Activated T-cell treated with anti-CD3 and anti-CD28 coated beads, Interleukin-2, amount 50 U/mL, for 24 hours (primary cell): ENCODE measurements around the gene MYO10.

Source experiments
- DNase-seq: peaks from one replicate; pipeline ENCODE4 v3.0.0-alpha.2; 2020
- H3K27ac Mint-ChIP-seq: 2 replicates; pipeline ENCODE4 v1.8.0; 2020; ENCODE audit warnings: mild to moderate bottlenecking, mixed read lengths
- H3K27me3 Mint-ChIP-seq: 2 replicates; pipeline ENCODE4 v1.8.0; 2020; ENCODE audit warnings: mixed read lengths
- H3K36me3 Mint-ChIP-seq: 2 replicates; pipeline ENCODE4 v1.8.0; 2020; ENCODE audit warnings: low read depth, mixed read lengths
- H3K4me1 Mint-ChIP-seq: 2 replicates; pipeline ENCODE4 v1.8.0; 2020; ENCODE audit warnings: low read depth, mixed read lengths
- H3K4me3 Mint-ChIP-seq: 2 replicates; pipeline ENCODE4 v1.8.0; 2020; ENCODE audit warnings: mild to moderate bottlenecking, moderate library complexity, mixed read lengths
- H3K9me3 Mint-ChIP-seq: 2 replicates; pipeline ENCODE4 v1.8.0; 2020; ENCODE audit warnings: mixed read lengths

The MYO10 gene

GRCh38 chr5:16894236-16895057 lies 41.6 kb downstream of the MYO10 start:
- DNase-seq, result no peak
- no peaks in the 10 kb centered on the region for H3K4me1 Mint-ChIP-seq
- no peak overlapping the region for H3K4me3 Mint-ChIP-seq
- no peaks in the 10 kb centered on the region for H3K27me3 Mint-ChIP-seq
- no peak overlapping the region for H3K27ac Mint-ChIP-seq
- no peaks in the 10 kb centered on the region for H3K9me3 Mint-ChIP-seq
- no peaks in the 10 kb centered on the region for H3K36me3 Mint-ChIP-seq

GRCh38 chr5:16891033-16891432 lies 45.1 kb downstream of the MYO10 start:
- DNase-seq, result no peak
- Mint-ChIP-seq H3K27ac (no peak overlapping the region), H3K4me3 (no peak overlapping the region), H3K9me3 (no peaks in the 10 kb centered on the region), H3K36me3 (no peaks in the 10 kb centered on the region), H3K27me3 (peaks cover 8% of the 10 kb centered on the region), H3K4me1 (no peaks in the 10 kb centered on the region)

GRCh38 chr5:16889972-16890519 lies 46.0 kb downstream of the MYO10 start:
- DNase-seq, result no peak
- Mint-ChIP-seq H3K27me3 (peaks cover 10% of the 10 kb centered on the region), H3K36me3 (no peaks in the 10 kb centered on the region), H3K4me1 (no peaks in the 10 kb centered on the region), H3K9me3 (no peaks in the 10 kb centered on the region), H3K4me3 (no peak overlapping the region), H3K27ac (no peak overlapping the region)

DNA sequence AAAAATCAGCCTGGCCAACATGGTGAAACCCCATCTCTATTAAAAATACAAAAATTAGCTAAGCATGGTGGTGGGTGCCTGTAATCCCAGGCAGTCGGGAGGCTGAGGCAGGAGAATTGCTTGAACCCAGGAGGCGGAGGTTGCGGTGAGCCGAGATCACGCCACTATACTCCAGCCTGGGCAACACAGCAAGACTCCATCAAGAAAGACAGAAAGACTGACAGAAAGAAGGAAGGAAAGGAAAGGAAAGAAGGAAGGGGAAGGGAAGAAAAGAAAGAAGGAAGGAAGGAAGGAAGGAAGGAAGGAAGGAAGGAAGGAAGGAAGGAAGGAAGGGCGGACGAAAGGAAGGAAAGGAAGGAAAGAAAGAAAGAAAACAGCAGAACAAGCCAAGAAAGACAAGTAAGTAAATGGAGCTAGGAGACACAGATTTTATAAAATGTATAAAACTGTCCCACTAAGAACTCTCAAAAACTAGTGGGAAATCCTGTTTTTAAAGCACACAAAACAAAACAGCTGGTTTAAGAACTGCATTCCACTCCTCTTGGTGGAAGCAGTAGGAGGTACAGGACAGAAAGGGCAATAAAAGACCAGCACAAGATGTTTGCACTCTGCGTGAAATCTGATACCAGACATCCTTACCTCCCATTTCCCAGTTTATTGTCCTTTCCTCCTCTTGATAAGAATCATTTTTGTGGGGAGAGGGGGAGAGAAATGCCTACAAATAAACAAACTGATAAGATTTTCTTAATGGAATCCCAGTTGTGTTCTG lies 46.7 kb downstream of the MYO10 start:
- Mint-ChIP-seq H3K27ac (no peak overlapping the region), H3K36me3 (no peaks in the 10 kb centered on the region), H3K9me3 (no peaks in the 10 kb centered on the region), H3K27me3 (peaks cover 14% of the 10 kb centered on the region), H3K4me3 (no peak overlapping the region), H3K4me1 (no peaks in the 10 kb centered on the region)
- DNase-seq, result no peak

- no peak overlapping the region for H3K4me3 Mint-ChIP-seq
- no peak for DNase-seq
These were observed 47.4 kb downstream of the MYO10 start for GRCh38 chr5:16888694-16889124.

GRCh38 chr5:16886793-16887345 lies 49.2 kb downstream of the MYO10 start:
- DNase-seq, result no peak
- H3K4me1 Mint-ChIP-seq, result no peaks in the 10 kb centered on the region
- H3K27me3 Mint-ChIP-seq, result peaks cover 18% of the 10 kb centered on the region
- no peak overlapping the region for H3K27ac Mint-ChIP-seq
- H3K9me3 Mint-ChIP-seq, result no peaks in the 10 kb centered on the region
- no peak overlapping the region for H3K4me3 Mint-ChIP-seq
- no peaks in the 10 kb centered on the region for H3K36me3 Mint-ChIP-seq

More at GRCh38 chr5:16888694-16889124, 47.4 kb downstream of the MYO10 start:
- no peaks in the 10 kb centered on the region for H3K9me3 Mint-ChIP-seq
- H3K36me3 Mint-ChIP-seq, result no peaks in the 10 kb centered on the region
- peaks cover 15% of the 10 kb centered on the region for H3K27me3 Mint-ChIP-seq
- no peak overlapping the region for H3K27ac Mint-ChIP-seq
- no peaks in the 10 kb centered on the region for H3K4me1 Mint-ChIP-seq

GRCh38 chr5:16886366-16886736 lies 49.7 kb downstream of the MYO10 start:
- DNase-seq, result no peak

DNA sequence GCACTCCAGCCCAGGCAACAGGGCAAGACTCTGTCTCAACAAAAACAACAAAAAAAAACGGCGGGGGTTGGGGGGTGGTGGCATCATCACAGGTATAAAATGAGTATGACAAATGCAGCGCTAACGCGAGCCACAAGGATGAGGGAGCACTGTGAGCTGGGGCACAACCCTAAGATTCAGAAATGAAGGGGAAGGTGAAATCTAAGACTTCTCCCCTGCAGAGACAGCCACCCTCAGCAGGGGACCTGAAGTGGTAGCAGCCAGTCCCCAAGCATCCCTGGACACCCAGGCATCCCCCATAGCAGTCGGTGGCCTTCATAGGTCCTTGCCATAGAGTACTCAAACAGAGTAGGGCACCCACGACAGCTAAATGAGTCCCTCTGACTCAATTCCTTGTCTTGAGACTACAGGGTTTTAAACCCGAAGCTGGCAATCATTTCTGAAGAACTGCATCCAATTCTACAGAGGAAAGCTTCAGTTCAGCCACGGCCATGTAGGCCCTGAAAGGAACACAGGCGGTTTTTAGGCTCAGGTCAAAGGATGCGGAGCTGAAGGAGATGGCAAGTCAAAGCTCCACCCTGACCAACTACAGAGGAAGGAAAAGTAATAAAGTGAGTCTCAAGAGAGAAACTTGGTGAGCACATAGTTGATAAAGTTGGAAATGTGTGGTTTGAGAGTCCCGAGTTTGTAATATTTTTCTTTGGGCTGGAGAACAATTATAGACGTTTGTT lies 50.3 kb downstream of the MYO10 start:
- H3K36me3 Mint-ChIP-seq, result no peaks in the 10 kb centered on the region
- H3K4me3 Mint-ChIP-seq, result no peak overlapping the region
- H3K9me3 Mint-ChIP-seq, result no peaks in the 10 kb centered on the region
- H3K4me1 Mint-ChIP-seq, result no peaks in the 10 kb centered on the region
- H3K27ac Mint-ChIP-seq, result no peak overlapping the region
- H3K27me3 Mint-ChIP-seq, result peaks cover 18% of the 10 kb centered on the region
- no peak for DNase-seq

More at GRCh38 chr5:16886366-16886736, 49.7 kb downstream of the MYO10 start:
- Mint-ChIP-seq H3K9me3 (no peaks in the 10 kb centered on the region), H3K27me3 (peaks cover 18% of the 10 kb centered on the region), H3K4me1 (no peaks in the 10 kb centered on the region), H3K4me3 (no peak overlapping the region), H3K36me3 (no peaks in the 10 kb centered on the region), H3K27ac (no peak overlapping the region)

- Mint-ChIP-seq H3K4me1 (no peaks in the 10 kb centered on the region), H3K36me3 (no peaks in the 10 kb centered on the region), H3K27me3 (peaks cover 18% of the 10 kb centered on the region), H3K4me3 (no peak overlapping the region), H3K27ac (no peak overlapping the region), H3K9me3 (no peaks in the 10 kb centered on the region)
- DNase-seq, result no peak
These were observed 51.5 kb downstream of the MYO10 start for GRCh38 chr5:16884595-16884994.

GRCh38 chr5:16883806-16884205 lies 52.3 kb downstream of the MYO10 start:
- no peak for DNase-seq
- Mint-ChIP-seq H3K27me3 (peaks cover 18% of the 10 kb centered on the region), H3K4me3 (no peak overlapping the region), H3K27ac (no peak overlapping the region), H3K4me1 (no peaks in the 10 kb centered on the region), H3K9me3 (no peaks in the 10 kb centered on the region), H3K36me3 (no peaks in the 10 kb centered on the region)

DNA sequence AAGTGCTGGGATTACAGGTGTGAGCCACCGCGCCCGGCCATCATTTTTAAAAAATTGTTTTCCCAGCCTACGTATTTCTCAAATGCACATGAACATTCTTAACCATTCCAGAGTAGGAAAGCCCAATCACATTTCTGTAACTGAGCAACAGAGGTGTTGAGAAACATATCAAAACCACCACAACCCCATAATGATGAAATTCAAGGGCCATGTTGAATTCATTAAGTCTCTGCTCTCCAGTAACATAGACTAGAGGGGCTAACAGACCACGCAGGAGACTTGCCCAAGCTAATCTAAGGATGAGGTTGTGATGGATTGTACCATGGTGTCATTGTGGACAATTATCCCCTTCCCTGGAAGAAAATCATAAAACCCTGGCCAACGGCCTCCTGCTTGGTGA lies 52.9 kb downstream of the MYO10 start:
- H3K4me3 Mint-ChIP-seq, result no peak overlapping the region
- H3K27ac Mint-ChIP-seq, result no peak overlapping the region
- peaks cover 18% of the 10 kb centered on the region for H3K27me3 Mint-ChIP-seq
- H3K4me1 Mint-ChIP-seq, result no peaks in the 10 kb centered on the region
- DNase-seq, result no peak
- H3K36me3 Mint-ChIP-seq, result no peaks in the 10 kb centered on the region
- no peaks in the 10 kb centered on the region for H3K9me3 Mint-ChIP-seq

DNA sequence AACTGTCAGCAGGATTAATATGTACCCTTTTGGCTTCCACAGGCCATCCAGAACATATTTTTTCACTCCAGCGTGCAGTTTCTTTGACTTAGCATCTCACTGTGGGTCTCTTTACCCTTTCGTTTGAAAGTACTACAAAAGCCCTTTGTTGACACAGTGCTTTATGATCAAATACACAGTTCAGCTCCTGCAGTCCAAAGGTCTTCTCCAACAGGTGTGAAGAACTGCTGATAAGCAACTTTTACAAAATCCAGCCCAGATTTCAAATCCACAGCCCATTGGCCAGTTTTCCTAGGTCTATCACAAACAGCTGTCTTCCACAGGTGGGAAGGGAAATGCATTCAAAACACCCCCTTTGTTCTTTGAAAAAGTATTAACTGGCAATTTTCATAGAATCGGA lies 54.8 kb downstream of the MYO10 start:
- Mint-ChIP-seq H3K27me3 (peaks cover 10% of the 10 kb centered on the region), H3K9me3 (no peaks in the 10 kb centered on the region), H3K36me3 (no peaks in the 10 kb centered on the region), H3K27ac (no peak overlapping the region), H3K4me3 (no peak overlapping the region), H3K4me1 (no peaks in the 10 kb centered on the region)
- DNase-seq, result no peak

GRCh38 chr5:16880547-16880946 lies 55.5 kb downstream of the MYO10 start:
- no peak for DNase-seq
- no peaks in the 10 kb centered on the region for H3K9me3 Mint-ChIP-seq
- H3K36me3 Mint-ChIP-seq, result no peaks in the 10 kb centered on the region
- H3K4me3 Mint-ChIP-seq, result no peak overlapping the region
- no peaks in the 10 kb centered on the region for H3K4me1 Mint-ChIP-seq
- no peak overlapping the region for H3K27ac Mint-ChIP-seq
- H3K27me3 Mint-ChIP-seq, result peaks cover 8% of the 10 kb centered on the region

- H3K4me1 Mint-ChIP-seq, result no peaks in the 10 kb centered on the region
- DNase-seq, result no peak
- no peaks in the 10 kb centered on the region for H3K9me3 Mint-ChIP-seq
- peaks cover 6% of the 10 kb centered on the region for H3K27me3 Mint-ChIP-seq
- no peak overlapping the region for H3K4me3 Mint-ChIP-seq
- no peak overlapping the region for H3K27ac Mint-ChIP-seq
- no peaks in the 10 kb centered on the region for H3K36me3 Mint-ChIP-seq
These were observed 56.4 kb downstream of the MYO10 start for GRCh38 chr5:16879650-16880049.
